Activated T-helper 9 cell treated with anti-CD3 and anti-CD28 coated beads, Interleukin-2, amount 50 U/mL, for 16 hours (primary cell): Measurements from ENCODE around the gene CD37.
A peak's percentile ranks its signal among the peaks of the same experiment; 100 is the strongest.
"Not testable (repeated sequence)": the region's sequence is repeated elsewhere in the genome, so short reads cannot be mapped to it uniquely, and the experiment has no call there.

Experiments
- DNase-seq: peaks from one replicate; pipeline ENCODE4 v3.0.0-alpha.2; 2020; ENCODE audit warnings: low read depth

CD37 gene, protein sequence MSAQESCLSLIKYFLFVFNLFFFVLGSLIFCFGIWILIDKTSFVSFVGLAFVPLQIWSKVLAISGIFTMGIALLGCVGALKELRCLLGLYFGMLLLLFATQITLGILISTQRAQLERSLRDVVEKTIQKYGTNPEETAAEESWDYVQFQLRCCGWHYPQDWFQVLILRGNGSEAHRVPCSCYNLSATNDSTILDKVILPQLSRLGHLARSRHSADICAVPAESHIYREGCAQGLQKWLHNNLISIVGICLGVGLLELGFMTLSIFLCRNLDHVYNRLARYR

GRCh38 chr19:49335071-49335783 lies at the start of gene CD37:
CD37 (plus strand) TSS chr19:49335406; CDS start chr19:49335541, 135 bp downstream.
- peak; percentile 30 for DNase-seq

DNA sequence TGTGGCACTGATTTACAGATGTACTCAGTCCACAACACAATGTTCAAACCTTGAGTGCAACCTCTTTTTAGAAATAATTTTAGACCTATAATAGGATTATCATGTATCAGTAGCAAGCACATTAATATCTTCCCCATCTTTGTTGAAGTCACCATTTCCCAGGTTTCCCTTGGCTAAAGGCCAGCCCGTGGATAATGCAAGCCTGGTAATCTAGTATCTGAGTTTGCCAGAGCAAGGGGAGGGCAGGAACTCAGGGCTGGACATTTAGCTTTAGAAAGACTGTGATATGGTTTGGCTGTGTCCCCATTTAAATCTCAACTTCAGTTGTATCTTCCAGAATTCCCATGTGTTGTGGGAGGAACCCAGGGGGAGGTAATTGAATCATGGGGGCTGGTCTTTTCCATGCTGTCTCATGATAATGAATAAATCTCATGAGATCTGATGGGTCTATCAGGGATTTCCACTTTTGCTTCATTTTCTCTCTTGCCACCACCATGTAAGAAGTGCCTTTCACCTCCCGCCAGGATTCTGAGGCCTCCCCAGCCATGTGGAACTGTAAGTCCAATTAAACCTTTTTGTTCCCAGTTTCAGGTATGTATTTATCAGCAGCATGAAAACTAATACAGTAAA lies 48.0 kb upstream of the CD37 start:
- DNase-seq: no peak

GRCh38 chr19:49288205-49288604 lies 47.0 kb upstream of the CD37 start:
- DNase-seq: not testable (repeated sequence)

- DNase-seq: not testable (repeated sequence)
Measured at GRCh38 chr19:49289286-49289685, 45.9 kb upstream of the CD37 start.

DNA sequence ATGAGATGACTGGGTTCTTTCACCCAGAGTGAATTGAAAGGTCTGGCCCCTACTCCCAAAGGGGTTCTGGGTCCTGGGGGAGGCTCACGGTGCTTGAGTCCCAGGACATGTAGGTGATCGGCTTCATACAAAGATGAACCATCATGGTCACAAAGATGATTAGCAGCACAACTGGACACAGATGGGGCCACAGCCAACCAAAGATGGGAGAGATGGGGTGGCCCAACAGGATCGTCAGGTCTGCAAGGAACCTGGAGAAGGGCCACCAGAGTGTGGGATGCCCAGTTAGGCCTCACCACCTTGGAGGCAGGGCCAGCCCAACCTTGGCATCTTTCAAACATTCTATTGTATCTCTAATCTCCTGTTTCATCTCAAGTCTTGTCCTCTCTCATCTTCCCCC lies 44.7 kb upstream of the CD37 start:
- DNase-seq: no peak

DNA sequence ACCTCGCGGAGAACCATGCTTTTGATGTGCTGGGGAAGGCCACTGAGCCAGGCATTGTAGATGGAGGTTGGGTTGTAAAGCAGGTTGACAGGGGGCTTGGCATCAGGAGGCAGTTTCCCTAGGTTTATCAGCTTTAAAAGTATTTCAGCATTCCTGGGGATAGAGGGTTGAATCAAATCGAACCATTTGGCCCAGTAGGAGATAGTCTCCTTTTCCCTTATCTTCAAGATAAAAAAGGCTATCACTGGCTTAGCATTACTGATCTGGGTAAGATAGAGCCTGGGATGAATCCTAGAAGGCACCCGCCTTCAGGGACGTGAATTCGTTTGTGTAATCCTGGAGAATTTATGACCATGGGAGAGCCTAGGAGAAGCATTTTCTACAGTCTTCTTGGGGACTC lies 40.8 kb upstream of the CD37 start:
- DNase-seq: no peak

- DNase-seq: no peak
Measured at GRCh38 chr19:49295208-49295880, 39.9 kb upstream of the CD37 start.

GRCh38 chr19:49297403-49297802 lies 37.8 kb upstream of the CD37 start:
- no peak for DNase-seq

DNA sequence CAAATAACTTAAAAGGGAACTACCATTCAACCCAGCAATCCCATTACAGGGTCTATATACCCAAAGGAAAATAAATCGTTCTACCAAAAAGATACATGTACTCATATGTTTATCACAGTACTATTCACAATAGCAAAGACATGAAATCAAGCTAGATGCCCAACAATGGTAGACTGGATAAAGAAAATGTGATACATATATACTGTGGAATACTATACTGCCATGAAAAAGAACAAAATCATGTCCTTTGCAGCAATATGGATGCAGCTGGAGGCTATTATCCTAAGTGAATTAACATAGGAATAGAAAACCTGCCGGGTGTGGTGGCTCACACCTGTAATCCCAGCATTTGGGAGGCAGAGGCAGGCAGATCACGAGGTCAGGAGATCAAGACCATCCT lies 36.6 kb upstream of the CD37 start:
- DNase-seq: not testable (repeated sequence)

- DNase-seq: peak; percentile 70
Measured at GRCh38 chr19:49301165-49301865, 33.9 kb upstream of the CD37 start.

DNA sequence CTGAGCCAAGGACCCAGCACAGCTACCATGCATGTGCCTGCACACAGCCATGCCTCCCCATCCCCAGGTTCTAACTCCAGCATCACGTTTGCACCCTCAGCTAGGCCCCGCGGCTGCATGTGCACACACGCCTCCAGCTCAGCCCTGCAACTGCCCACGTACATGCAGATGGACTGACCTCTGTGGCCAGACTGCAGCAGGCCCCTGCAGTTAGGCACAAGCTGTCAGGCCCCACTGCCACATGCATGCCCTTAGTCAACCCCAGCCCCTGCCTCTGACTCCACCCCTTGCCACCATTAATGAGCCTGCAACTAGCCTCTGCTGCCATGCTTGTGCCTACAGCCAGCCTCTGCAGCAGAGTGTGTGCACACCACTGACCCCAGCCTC lies 33.3 kb upstream of the CD37 start:
- DNase-seq: no peak

DNA sequence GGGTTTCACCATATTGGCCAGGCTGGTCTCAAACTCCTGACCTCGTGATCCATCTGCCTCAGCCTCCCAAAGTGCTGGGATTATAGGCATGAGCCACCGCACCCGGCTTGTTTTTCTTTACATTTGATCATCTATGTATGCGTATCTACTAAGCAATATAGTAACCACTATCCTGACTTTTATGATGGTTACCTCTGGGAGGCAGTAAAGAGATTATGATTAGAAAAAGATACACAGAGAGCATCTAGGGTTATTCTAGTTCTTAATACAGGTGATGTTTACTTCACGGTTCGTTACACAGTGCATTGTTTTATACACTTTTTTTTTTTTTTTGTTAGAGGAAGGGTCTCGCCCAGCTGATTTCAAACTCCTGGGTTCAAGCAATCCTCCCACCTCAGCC lies 28.5 kb upstream of the CD37 start:
- DNase-seq: not testable (repeated sequence)

GRCh38 chr19:49309087-49309486 lies 26.1 kb upstream of the CD37 start:
- no peak for DNase-seq

DNA sequence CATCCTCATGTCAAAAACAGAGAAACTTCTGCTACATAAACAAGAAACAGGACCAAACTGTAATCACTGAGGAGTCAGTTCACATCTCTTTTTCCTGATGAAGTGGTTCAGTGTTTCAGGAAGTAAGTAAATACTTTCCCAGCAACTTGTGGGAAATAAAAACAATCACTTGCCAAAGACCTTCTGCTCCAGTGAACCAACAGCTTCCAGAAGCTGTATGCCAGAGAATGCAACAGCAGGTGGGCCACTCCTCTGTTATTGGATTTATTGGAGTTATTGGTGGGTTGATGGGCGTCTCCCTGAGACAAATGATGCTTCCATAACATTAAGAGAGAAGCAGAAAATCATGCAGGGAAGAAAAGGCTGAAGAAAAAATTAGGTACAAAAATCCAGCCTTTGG lies 20.1 kb upstream of the CD37 start:
- DNase-seq: no peak

DNA sequence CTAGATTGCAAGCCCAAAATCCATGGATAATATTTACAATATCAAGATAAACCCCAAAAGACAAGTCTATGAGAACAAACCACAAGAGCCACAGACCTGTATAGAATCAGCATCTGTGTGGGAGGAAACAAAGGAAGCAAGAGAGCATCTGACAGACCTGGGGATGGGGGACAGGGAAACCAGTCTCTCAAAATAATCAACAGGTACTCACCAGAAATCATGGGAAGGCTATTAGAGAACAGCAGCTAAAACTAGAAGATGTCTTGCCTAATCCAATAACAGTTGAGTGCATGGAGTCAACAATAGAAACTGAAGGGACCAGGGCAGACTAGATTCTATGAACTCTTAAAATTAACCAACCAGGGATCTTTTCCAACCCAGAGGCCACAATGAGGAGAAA lies 18.9 kb upstream of the CD37 start:
- DNase-seq: no peak

DNA sequence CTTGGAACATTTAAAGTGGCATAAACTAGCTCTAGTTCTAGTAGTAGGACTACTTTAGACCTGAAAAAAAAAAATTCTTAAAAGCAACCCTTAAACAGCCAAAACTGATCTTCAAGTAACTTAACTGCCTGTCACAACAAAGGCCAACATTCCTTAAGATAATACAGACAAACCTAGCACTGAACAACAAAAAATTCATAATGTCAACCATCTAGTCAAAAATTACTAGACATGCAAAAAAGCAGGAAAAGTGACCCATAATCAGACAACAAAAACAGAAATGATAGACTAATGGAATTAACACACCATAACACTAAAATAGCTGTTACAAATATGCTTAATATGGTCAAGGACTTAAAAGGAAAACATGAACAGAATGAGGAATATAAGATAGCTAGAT lies 16.9 kb upstream of the CD37 start:
- no peak for DNase-seq

- no peak for DNase-seq
Measured at GRCh38 chr19:49324801-49325576, 10.2 kb upstream of the CD37 start, which contains the start of gene SLC6A16. SLC6A16 (minus strand) TSS chr19:49325191; CDS start chr19:49311347, 13,844 bp downstream.

DNA sequence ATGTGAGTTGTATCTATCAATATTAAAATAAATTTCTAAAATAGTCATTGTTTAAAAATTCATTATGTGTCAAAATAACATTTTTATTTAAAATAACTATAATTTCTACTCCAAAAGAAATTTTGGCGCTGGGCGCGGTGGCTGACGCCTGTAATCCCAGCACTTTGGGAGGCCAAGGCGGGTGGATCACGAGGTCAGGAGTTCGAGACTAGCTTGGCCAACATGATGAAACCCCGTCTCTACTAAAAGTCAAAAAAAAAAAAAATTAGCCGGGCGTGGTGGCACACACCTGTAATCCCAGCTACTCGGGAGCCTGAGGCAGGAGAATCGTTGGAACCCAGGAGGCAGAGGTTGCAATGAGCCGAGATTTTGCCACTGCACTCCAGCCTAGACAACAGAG lies 9.4 kb upstream of the CD37 start:
- DNase-seq: not testable (repeated sequence)

DNA sequence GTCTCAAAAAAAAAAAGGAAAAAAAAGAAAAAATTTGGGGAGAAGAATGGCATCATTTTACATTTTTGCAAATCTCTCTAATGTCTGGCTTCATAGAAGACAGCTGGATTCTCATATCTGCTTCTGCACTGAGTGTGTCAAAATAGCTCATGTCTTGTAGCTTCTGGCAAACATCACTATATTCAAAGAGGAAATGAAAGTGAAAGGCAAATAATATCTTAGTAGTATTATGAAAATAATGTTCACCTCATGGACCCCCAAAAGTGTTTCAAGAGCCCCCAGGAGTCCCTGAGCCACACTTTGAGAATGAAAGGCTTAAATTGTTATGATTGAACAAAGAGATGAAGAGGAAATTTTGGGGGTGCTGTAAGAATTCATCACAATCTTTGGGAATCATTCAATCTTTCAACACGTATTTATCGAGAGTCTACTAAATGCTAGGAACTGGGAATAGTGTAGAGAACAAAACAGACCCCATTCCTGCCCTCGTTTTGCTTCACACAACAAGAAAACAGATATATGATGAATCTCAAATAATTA lies 9.0 kb upstream of the CD37 start:
- no peak for DNase-seq

GRCh38 chr19:49327878-49328544 lies 7.2 kb upstream of the CD37 start:
- no peak for DNase-seq
